ENCODE measurements around the gene ACOXL. TPM values are rescaled to one million over a fixed set of nuclear protein-coding genes. Genes with fewer than 3 reads are reported as not detected.

The ACOXL gene
- total and polyA plus RNA-seq, 2 of the 8 experiments (the other 6 are each of a cell fraction or from before 2014, with no cell fraction given) = 11.4 to 20.6 TPM

DNA sequence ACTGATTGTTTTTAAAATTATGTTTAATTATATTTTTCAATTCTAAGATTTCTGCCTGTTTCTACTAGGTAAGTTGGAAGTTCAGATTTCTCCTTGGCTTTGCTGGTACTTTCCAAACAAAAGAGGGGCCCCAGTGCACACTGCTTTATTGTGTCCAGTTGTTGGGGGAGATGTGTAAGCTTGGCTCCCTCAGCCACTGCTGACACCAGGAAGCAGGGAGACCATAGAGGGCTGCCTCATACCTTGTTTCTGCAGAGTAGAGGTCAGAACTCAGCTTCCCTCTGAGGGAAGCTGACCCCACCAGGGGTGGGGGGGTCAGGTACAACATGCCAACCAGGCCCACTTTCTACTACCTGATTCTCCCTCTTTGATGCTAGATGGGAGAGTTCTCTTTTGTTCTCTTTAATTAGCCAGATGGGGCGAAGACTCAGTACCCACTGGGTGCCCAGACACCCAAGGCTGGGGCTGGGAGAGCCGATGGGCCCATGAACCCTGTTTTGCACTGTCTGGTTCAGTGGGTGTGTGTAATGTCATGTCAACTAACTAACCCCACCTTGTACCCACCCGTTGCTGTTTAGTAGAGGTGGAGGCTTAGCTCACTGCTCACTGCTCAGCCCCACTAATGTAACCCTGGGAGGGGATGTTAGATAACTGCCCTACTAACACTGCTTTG, 403.0 kb downstream of the ACOXL start:
- H3K9me3 ChIP-seq (ENCODE audit: insufficient read depth in 2 of 2, low read depth in 1 of 2, low read length in 1 of 2) = no peaks in the 10 kb centered on the region
- no peak overlapping the region for H3K23ac ChIP-seq (ENCODE audit: insufficient read length)
- H3K27me3 ChIP-seq (replicated peaks in 1 of 4; ENCODE audit: control insufficient read depth in 3 of 4, extremely low read depth in 1 of 4, insufficient read depth in 3 of 4, low read length in 3 of 4) = no peaks in the 10 kb centered on the region
- H2BK15ac ChIP-seq (ENCODE audit: low read length) = no peak overlapping the region
- H2AFZ ChIP-seq (ENCODE audit: low read length) = no peak overlapping the region
- H3K4ac ChIP-seq (replicated peaks; ENCODE audit: insufficient read length, low read depth, low read length) = no peak overlapping the region
- CTCF ChIA-PET (ENCODE audit: partially characterized antibody) = interaction anchor here (0.6 to 1.7 kb wide), 6 partner anchors 9 to 515 kb away, joined by 3 to 9 read pairs (median 3); no protein-coding TSS in a partner anchor
- 93% methylated on average over 3 of the region's 3 CpGs; no CpG with 5 or more reads in 1 of the 2 experiments for whole genome bisulfite sequencing, 2 experiments (ENCODE audit: extremely low coverage in 1 of 2, insufficient coverage in 1 of 2, insufficient read length in 1 of 2, insufficient replicate concordance in 2 of 2, low coverage in 1 of 2, low lambda C conversion rate in 2 of 2, missing lambda C conversion rate in 1 of 2)
- no peak overlapping the region for H2BK5ac ChIP-seq (ENCODE audit: low read depth, low read length)
- H3K4me1 ChIP-seq (replicated peaks in 1 of 4; ENCODE audit: control insufficient read depth in 3 of 4, insufficient read depth in 4 of 4, low read length in 3 of 4) = peaks cover 0 to 5% (median 0%) of the 10 kb centered on the region in 4 experiments; a peak in 2 of 7 replicates
- no peak overlapping the region for H2BK120ac ChIP-seq (replicated peaks; ENCODE audit: low read depth, low read length)
- no peak overlapping the region for H4K8ac ChIP-seq (ENCODE audit: extremely low read depth, insufficient read depth, low read length)
- peaks cover 3 to 17% of the 10 kb centered on the region in 2 experiments for H4K20me1 ChIP-seq (replicated peaks in 1 of 2; ENCODE audit: control insufficient read depth in 1 of 2, insufficient read depth in 2 of 2, low read length in 2 of 2)
- H4K5ac ChIP-seq (ENCODE audit: insufficient read length, low read depth, low read length) = no peak overlapping the region
- H3K18ac ChIP-seq (ENCODE audit: extremely low read depth, low read length) = no peak overlapping the region
- POLR2A ChIA-PET (ENCODE audit: partially characterized antibody) = interaction anchor here (1.1 to 1.4 kb wide), 2 partner anchors 9 to 14 kb away, joined by 3 to 4 read pairs; partner anchors contain the start of gene BCL2L11
- H2AK5ac ChIP-seq (ENCODE audit: low read depth, low read length) = no peak overlapping the region
- H3K14ac ChIP-seq (ENCODE audit: insufficient read length) = no peak overlapping the region
- no peak overlapping the region for H4K91ac ChIP-seq (replicated peaks; ENCODE audit: insufficient read length, low read length)
- no peak overlapping the region for H3K56ac ChIP-seq (replicated peaks; ENCODE audit: insufficient read length, low read depth, low read length)
- H3K9ac ChIP-seq (replicated peaks in 1 of 4; ENCODE audit: extremely low read depth in 1 of 4, low read depth in 3 of 4, low read length in 3 of 4) = no peak overlapping the region
- peaks cover 5 to 80% of the 10 kb centered on the region in 2 experiments; a peak in 3 of 4 replicates for H3K79me2 ChIP-seq (ENCODE audit: control insufficient read depth in 1 of 2, insufficient read depth in 2 of 2, low read length in 2 of 2)
- no peak overlapping the region for H3K27ac ChIP-seq (ENCODE audit: low read depth, low read length)
- no peak overlapping the region for H2BK12ac ChIP-seq (ENCODE audit: low read depth, low read length)
- no peaks in the 10 kb centered on the region for H3K23me2 ChIP-seq (ENCODE audit: low read depth, low read length)
- no peak overlapping the region for H2BK20ac ChIP-seq (ENCODE audit: low read length)
- DNase-seq (ENCODE audit: low read depth in 1 of 2, low spot score in 2 of 2) (no peak), FAIRE-seq (no peak)
- no peak overlapping the region for H3K4me3 ChIP-seq (ENCODE audit: extremely low read depth in 1 of 4, insufficient read depth in 2 of 4, low read depth in 3 of 4, low read length in 4 of 4)
- peaks cover 0 to 19% (median 4%) of the 10 kb centered on the region in 4 experiments; a peak in 4 of 8 replicates for H3K36me3 ChIP-seq (ENCODE audit: control insufficient read depth in 2 of 4, insufficient read depth in 4 of 4, low read length in 3 of 4)
- peaks cover 16% of the 10 kb centered on the region for H3K79me1 ChIP-seq (ENCODE audit: low read depth, low read length)
- TF ChIP-seq TBP (IDR thresholded peaks at IDR 0.05; ENCODE audit: low read depth, low read length) (0 out of 2 replicates have a peak, but pooled peaks have one; percentile 24), TEAD4 (IDR thresholded peaks at IDR 0.05; ENCODE audit: low read depth, low read length) (no peak), KDM1A (IDR thresholded peaks at IDR 0.05; ENCODE audit: borderline replicate concordance, low read length) (no peak), FOSL1 (IDR thresholded peaks at IDR 0.05; ENCODE audit: insufficient read depth, low read depth, low read length) (no peak), RFX5 (IDR thresholded peaks at IDR 0.05; ENCODE audit: borderline replicate concordance, low read depth, low read length) (no peak)
- no peak overlapping the region for H3K4me2 ChIP-seq (ENCODE audit: insufficient read depth in 1 of 2, low read depth in 2 of 2, low read length in 2 of 2)
